Memory B cell (primary cell): ENCODE results near the gene RHBDL3.
"Not testable (repeated sequence)": the region's sequence is repeated elsewhere in the genome, so short reads cannot be mapped to it uniquely, and the experiment has no call there.

Experiments used
- ATAC-seq: fragments of 150-1000 bp; cut with Tn5 transposase; 2 replicates; pipeline ENCODE4 v1.10.0; 2021; ENCODE audit warnings: low read depth, mild to moderate bottlenecking, moderate library complexity
- DNase-seq, 2 donors: peaks; one replicate each; pipeline ENCODE4 v3.0.0; 2022; ENCODE audit warnings: low spot score in 2 of 2
- H3K27ac Mint-ChIP-seq: one replicate; pipeline ENCODE4 v1.8.0; 2022; ENCODE audit warnings: mild to moderate bottlenecking, moderate library complexity, mixed read lengths
- H3K27me3 Mint-ChIP-seq: one replicate; pipeline ENCODE4 v1.8.0; 2022; ENCODE audit warnings: mixed read lengths
- H3K36me3 Mint-ChIP-seq: one replicate; pipeline ENCODE4 v1.8.0; 2022; ENCODE audit warnings: mild to moderate bottlenecking, mixed read lengths
- H3K4me1 Mint-ChIP-seq: one replicate; pipeline ENCODE4 v1.8.0; 2022; ENCODE audit warnings: mixed read lengths
- H3K4me3 Mint-ChIP-seq: one replicate; pipeline ENCODE4 v1.8.0; 2022; ENCODE audit warnings: mild to moderate bottlenecking, moderate library complexity, mixed read lengths
- H3K9me3 Mint-ChIP-seq: one replicate; pipeline ENCODE4 v1.8.0; 2022; ENCODE audit warnings: mixed read lengths

RHBDL3 gene

DNA sequence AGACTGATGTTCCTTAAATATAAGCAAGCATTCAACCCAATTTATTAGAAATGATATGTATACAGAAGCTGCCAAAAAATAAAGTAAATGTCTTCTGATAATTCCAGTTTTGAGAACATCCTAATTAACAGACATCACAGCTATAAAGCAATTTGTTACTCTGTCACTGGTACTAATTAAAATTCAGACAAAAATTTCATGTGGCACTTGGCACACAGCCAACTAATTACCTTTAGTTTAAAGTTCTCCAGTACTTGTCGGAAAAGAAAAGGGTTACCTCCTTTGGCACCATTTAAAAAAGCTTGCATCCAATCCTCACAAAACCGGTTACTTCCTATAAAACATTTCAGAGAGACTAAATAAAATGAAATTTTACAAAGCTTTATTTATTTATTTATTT is 67.6 kb downstream of the RHBDL3 start:
- H3K4me3 Mint-ChIP-seq: no peak overlapping the region
- no peaks in the 10 kb centered on the region for H3K9me3 Mint-ChIP-seq
- no peaks in the 10 kb centered on the region for H3K27me3 Mint-ChIP-seq
- H3K4me1 Mint-ChIP-seq: no peaks in the 10 kb centered on the region
- H3K27ac Mint-ChIP-seq: no peak overlapping the region
- DNase-seq: no peak
- peaks cover 18% of the 10 kb centered on the region for H3K36me3 Mint-ChIP-seq
- ATAC-seq: no peak

DNA sequence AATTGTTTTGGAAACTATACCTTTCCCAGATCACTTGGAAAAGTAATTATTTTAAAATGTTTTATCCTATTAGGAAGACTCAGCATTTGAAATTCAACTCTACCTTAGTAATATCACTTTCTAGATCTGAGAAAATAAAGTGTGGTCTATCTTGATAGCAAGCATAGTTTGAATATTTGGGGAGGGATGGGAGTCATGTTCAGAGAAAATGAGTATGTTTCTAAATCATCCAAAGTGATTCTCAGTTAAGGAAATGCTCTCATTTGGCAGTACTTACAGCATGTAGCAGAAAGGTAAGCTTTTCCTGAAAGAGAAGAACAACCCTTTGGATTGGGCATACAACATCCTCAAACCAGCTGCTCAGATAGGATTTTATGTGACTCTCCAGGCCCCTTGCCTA is 69.4 kb downstream of the RHBDL3 start:
- ATAC-seq (no peak), DNase-seq (no peak)
- H3K36me3 Mint-ChIP-seq: peaks cover 19% of the 10 kb centered on the region
- H3K27ac Mint-ChIP-seq: no peak overlapping the region
- H3K9me3 Mint-ChIP-seq: no peaks in the 10 kb centered on the region
- H3K4me1 Mint-ChIP-seq: no peaks in the 10 kb centered on the region
- no peaks in the 10 kb centered on the region for H3K27me3 Mint-ChIP-seq
- H3K4me3 Mint-ChIP-seq: no peak overlapping the region

DNA sequence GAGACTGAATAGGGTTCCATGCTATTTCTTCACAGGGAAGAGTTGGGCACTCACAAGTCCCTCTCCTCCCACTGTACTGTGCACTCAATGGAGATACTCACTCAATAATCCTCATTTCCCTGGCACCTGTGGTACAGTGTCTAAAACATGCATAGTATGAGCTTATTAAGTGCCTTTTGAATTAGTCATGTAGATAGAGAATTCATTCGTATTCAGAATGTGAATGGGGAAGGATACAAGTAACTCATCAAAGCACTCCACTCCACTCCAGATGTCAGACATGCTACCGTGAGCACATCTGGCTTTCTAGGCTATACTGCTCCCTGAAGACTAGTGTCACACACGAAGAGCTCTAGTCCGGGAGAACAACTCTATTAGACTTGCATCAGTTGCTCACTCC is 70.1 kb downstream of the RHBDL3 start:
- H3K27ac Mint-ChIP-seq: no peak overlapping the region
- no peaks in the 10 kb centered on the region for H3K9me3 Mint-ChIP-seq
- H3K36me3 Mint-ChIP-seq: peaks cover 20% of the 10 kb centered on the region
- DNase-seq (no peak), ATAC-seq (no peak)
- no peak overlapping the region for H3K4me3 Mint-ChIP-seq
- no peaks in the 10 kb centered on the region for H3K27me3 Mint-ChIP-seq
- H3K4me1 Mint-ChIP-seq: no peaks in the 10 kb centered on the region

DNA sequence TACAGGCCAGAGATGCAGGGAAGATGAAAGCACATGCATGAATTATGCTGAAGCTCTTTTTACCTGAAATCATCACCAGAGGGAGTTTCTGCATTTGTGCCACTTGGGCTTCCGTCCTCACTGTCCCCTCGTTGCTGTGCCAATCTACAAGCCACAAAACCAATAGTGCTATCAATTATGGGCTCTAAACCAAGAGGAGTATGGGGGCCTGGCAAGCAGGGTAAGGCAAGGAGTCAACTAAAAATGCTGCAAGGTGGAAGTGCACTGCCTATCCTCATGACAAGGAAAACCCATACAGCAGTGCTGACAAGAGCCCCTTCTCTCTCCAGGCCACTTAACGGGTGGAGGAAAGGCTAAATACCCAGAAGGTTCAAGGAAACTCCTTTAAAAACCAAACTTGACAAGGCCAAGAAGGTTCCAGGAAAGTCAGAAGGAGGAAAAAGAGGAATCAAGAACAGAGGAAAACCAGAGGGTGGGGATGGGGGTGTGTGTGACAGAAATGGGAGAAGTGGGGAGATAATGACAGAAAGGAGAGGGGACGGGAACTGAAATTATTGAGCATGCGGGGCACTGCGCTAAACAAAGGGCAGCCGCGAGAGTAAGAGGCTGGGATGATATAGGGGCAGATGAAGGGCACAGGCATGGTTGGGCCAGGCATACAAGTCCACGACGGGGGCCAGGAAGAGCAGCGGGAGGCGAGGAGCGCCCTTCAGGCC is 75.7 kb downstream of the RHBDL3 start:
- Mint-ChIP-seq H3K4me1 (peaks cover 11% of the 10 kb centered on the region), H3K27ac (peak overlapping the region; percentile 94), H3K27me3 (no peaks in the 10 kb centered on the region), H3K4me3 (peak overlapping the region; percentile 98), H3K9me3 (no peaks in the 10 kb centered on the region), H3K36me3 (peaks cover 2% of the 10 kb centered on the region)
- DNase-seq (peak; percentile 25 to 37), ATAC-seq (peak; percentile 52)

DNA sequence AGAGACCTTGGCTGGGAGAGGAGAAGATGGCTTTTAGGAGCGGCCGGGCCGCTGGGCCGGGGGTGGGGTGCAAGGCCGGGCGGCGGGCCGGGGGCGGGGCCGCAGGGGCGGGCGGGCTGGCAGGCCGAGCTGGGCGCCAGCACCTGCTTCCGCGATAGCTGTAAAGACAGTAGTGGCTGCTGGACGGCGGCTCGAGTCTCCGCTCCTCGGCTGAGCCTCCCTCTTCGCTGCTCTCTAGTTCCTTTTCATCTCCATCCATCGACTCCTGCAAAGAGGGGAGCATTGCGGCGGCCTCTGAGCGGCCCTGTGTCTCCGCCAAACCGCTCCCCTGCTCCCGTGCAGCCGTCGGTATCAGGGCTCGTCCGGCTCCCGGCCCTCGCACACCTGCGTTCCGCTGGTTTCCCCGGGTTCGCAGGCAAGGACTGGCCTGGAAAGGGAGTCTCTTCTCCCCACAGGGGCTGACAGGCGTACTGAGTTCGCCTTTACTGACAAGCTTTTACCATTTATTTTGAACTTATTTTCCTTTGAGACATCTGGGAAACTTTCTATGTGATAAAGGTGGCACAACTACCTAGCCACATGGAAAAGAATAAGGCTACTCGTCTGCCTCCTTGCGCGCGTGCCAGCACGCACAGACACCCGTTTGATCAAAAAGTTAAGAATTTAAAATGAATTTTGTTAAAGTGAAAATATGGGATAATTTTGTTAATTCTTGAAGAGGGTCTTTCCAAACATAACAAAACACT is 76.4 kb downstream of the RHBDL3 start, which contains the start of gene C17orf75:
TSS of gene C17orf75 (minus strand) at position 317 of the 746 bp plus-strand sequence. CDS start at position 283, 34 bp downstream.
- H3K9me3 Mint-ChIP-seq: no peaks in the 10 kb centered on the region
- peak; percentile 67 to 75 for DNase-seq
- peak within 1 kb of the TSS; percentile 98 for H3K4me3 Mint-ChIP-seq
- peak; percentile 83 for ATAC-seq
- H3K4me1 Mint-ChIP-seq: peaks cover 11% of the 10 kb centered on the region
- H3K27ac Mint-ChIP-seq: peak within 1 kb of the TSS; percentile 94
- peaks cover 2% of the 10 kb centered on the region for H3K36me3 Mint-ChIP-seq
- H3K27me3 Mint-ChIP-seq: no peaks in the 10 kb centered on the region

DNA sequence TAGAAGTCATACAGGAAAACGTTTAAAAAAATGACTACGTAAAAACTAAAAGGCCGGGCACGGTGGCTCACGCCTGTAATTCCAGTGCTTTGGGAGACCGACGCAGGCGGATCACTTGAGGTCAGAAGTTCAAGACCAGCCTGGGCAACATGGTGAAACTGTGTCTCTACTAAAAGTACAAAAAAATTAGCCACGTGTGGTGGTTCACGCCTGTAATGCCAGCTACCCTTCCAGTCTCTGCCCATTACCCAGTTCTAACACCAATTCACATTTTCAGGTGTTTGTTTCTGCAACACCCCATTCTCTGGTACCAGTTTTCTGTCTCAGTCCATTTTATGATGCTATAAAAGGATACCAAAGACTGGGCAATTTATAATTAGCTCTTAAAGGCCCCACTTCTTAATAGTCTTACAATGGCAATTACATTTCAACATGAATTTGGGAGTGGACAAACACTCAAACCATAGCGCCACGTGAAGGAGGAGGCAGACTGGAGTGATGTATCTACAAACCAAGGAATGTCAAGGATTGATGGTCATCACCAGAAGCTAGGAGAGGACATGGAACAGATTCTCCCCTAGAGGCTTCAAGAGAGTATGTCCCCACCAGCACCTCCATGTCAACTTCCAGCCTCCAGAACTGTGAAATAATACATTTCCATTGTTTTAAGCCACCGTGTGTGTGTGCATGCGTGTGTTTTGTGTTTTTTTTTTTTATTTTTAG is 77.1 kb downstream of the RHBDL3 start:
- no peaks in the 10 kb centered on the region for H3K27me3 Mint-ChIP-seq
- no peaks in the 10 kb centered on the region for H3K9me3 Mint-ChIP-seq
- H3K4me1 Mint-ChIP-seq: peaks cover 11% of the 10 kb centered on the region
- H3K36me3 Mint-ChIP-seq: peaks cover 2% of the 10 kb centered on the region
- peak overlapping the region; percentile 94 for H3K27ac Mint-ChIP-seq
- H3K4me3 Mint-ChIP-seq: peak overlapping the region; percentile 61
- DNase-seq (no peak), ATAC-seq (no peak)

DNA sequence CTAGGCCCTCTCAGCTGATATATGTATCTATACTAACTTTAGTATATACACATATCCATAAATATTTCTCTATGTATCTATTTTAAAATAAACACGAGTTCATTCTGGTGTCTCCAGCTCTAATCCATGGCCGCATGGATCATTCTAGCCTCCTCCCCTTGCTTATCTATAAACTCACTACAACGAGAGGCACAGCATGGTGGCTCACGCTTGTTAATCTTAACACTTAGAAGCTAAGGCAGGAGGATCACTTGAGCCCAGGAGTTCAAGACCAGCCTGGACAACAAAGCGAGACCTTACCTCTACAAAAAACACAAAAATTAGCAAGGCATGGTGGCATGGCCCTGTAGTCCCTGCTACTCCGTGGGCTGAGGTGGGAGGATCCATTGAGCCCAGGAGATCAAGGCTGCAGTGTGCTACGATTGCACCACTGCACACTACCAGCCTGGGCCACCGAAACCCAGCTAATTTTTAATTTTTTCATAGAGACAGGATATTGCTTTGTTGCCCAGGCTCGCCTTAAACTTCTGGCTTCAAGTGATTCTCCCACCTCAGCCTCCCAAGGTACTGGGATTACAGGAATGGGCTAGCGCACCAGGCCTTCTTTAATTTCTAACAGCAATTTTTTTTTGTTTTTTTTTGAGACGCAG is 80.4 kb downstream of the RHBDL3 start:
- Mint-ChIP-seq H3K27ac (no peak overlapping the region), H3K4me3 (no peak overlapping the region), H3K27me3 (no peaks in the 10 kb centered on the region), H3K36me3 (peaks cover 2% of the 10 kb centered on the region), H3K9me3 (no peaks in the 10 kb centered on the region), H3K4me1 (peaks cover 12% of the 10 kb centered on the region)
- DNase-seq (no peak), ATAC-seq (no peak)

DNA sequence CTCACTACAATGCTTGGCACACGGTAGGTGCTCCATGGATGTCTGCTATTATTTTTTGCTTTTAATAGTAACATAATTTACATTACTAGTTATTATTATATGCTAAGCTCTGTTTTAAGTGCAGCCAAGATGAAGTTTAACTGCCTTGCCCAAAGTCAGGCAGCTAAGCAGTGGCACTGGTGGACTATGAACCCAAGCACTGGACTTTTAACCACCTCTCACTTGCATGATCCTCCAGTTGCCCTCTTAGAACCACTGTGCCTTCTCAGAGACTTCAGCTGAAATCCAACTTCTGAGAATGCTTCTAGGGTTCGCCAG is 82.8 kb downstream of the RHBDL3 start:
- no peaks in the 10 kb centered on the region for H3K27me3 Mint-ChIP-seq
- no peak overlapping the region for H3K27ac Mint-ChIP-seq
- H3K9me3 Mint-ChIP-seq: no peaks in the 10 kb centered on the region
- no peak for DNase-seq
- peaks cover 4% of the 10 kb centered on the region for H3K4me1 Mint-ChIP-seq
- H3K4me3 Mint-ChIP-seq: peak overlapping the region; percentile 21
- H3K36me3 Mint-ChIP-seq: peaks cover 2% of the 10 kb centered on the region
- ATAC-seq: no peak

DNA sequence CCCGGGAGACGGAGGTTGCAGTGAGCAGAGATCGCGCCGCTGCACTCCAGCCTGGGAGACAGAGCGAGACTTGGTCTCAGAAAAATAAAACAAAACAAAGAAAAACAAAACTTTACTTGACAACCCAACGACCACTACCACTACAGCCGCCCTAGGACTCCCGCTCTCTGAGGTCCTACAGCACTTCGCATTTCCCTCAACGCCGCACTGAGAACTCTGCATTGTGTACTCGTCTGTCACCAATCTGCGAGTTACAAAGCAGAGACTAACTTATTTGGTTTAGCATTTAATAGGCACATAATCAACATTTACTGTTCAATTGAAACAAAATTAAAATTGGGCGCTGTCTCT is 83.8 kb downstream of the RHBDL3 start:
- Mint-ChIP-seq H3K27me3 (no peaks in the 10 kb centered on the region), H3K36me3 (peaks cover 2% of the 10 kb centered on the region), H3K4me1 (peaks cover 4% of the 10 kb centered on the region), H3K9me3 (no peaks in the 10 kb centered on the region), H3K27ac (peak overlapping the region; percentile 98), H3K4me3 (peak overlapping the region; percentile 93)
- DNase-seq (no peak), ATAC-seq (no peak)

DNA sequence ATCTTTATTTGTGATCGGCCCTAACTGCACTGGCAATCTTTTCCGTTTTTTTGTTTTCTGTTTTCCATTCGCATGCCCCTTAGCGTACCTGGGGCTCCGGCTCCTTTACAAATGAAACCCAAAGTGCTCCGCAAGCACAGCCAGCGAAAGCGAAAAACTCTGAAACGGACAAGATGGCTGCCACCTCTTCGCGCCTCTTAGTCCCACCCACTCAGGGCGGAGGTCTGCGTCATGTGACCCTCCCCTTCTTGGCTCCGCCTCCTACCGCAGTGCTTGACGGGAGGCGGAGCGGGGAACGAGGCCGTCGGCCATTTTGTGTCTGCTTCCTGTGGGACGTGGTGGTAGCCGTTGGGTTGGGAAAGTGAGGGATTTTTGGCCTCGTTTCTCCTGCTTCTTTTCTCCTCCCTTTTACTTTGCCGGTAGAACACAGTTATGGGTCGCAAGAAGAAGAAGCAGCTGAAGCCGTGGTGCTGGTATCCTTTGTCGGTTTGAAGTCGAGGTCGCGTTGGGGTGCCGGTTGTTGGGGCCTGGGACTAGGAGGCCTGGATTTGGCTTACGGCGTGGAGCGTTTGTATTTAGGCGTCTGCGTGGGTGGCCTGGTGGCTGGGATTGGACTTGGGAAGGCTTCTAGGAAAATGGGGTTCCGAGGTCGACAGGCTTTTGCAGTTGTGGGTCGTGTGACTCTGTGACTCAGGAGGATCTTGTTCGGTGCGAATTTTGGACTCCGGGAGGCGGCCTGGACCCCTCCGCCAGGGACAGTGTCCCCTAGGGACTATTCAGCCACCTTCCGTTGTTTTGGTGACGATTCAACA is 84.4 kb downstream of the RHBDL3 start, which contains the start of gene ZNF207:
TSS of gene ZNF207 (plus strand) at position 304 of the 812 bp plus-strand sequence. CDS start at position 433, 129 bp downstream.
- Mint-ChIP-seq H3K9me3 (no peaks in the 10 kb centered on the region), H3K4me1 (peaks cover 8% of the 10 kb centered on the region), H3K27me3 (no peaks in the 10 kb centered on the region), H3K4me3 (peak within 1 kb of the TSS; percentile 93), H3K27ac (peak within 1 kb of the TSS; percentile 98), H3K36me3 (peaks cover 5% of the 10 kb centered on the region)
- ATAC-seq: peak; percentile 94
- DNase-seq: peak; percentile 87 to 96

DNA sequence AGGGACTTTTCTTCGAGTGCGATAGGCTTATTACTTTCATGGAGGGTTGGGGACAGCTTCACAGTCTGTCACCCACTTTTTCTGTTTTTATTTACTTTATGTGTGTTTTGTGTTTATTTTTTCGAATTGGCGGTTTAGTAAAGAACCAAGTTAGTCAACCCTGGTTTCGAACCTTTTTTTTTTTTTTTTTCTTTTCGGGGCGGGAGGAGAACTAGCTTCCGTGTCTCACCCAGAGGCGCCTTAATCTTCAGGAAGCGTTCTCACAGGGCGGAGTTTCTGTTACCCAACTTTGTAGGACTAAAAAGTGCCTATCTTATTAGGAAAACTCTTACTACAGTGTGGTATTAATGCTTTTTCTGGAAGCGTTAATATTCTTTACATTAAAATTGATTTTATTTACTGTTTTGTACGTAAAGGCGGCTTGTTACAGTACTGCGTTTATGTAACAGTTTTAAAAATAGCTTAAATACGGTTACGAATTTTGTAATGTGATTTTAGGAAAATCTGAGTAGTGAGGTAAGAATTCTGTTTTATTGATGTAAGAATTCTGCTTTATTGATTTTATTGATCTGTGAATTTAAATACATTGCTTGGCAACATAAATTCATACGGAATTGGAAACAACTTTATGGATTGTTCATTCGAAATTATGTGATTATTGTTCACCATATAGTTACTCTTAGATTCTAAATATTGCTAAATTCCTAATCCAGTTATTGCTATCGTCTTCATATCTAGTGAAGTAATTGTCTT is 85.2 kb downstream of the RHBDL3 start:
- H3K4me3 Mint-ChIP-seq: peak overlapping the region; percentile 93
- peaks cover 15% of the 10 kb centered on the region for H3K4me1 Mint-ChIP-seq
- no peaks in the 10 kb centered on the region for H3K9me3 Mint-ChIP-seq
- peak overlapping the region; percentile 98 for H3K27ac Mint-ChIP-seq
- no peak for DNase-seq
- H3K27me3 Mint-ChIP-seq: no peaks in the 10 kb centered on the region
- peaks cover 11% of the 10 kb centered on the region for H3K36me3 Mint-ChIP-seq
- peak; percentile 25 for ATAC-seq

DNA sequence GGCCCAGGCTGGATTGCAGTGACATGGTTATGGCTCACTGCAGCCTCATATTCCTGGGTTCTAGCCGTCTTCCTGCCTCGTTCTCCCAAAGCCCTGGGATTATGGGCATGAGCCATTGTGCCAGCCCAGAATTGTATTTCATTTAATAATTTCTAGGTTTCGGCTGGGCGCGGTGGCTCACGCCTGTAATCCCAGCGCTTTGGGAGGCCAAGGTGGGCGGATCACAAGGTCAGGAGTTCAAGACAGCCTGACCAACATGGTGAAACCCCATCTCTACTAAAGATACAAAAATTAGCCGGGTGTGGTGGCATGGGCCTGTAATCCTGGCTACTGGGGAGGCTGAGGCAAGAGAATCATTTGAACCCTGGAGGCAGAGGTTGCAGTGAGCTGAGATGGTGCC is 87.1 kb downstream of the RHBDL3 start:
- H3K4me3 Mint-ChIP-seq, H3K27ac Mint-ChIP-seq, H3K9me3 Mint-ChIP-seq, ATAC-seq, DNase-seq, H3K27me3 Mint-ChIP-seq: not testable (repeated sequence)
- Mint-ChIP-seq H3K4me1 (peaks cover 19% of the 10 kb centered on the region), H3K36me3 (peaks cover 15% of the 10 kb centered on the region)
